Activated B cell treated with CpG ODN at 0.5 μM for 24 hours (primary cell): ENCODE measurements around the gene MTERF2. TPM values are rescaled to one million over a fixed set of nuclear protein-coding genes. Genes with fewer than 3 reads are reported as not detected.

Source experiments
- ATAC-seq: fragments of 200-7000 bp; cut with Tn5 transposase; one replicate; pipeline ENCODE4 v1.10.0; 2021; ENCODE audit warnings: low read depth, mild to moderate bottlenecking, moderate library complexity
- CTCF ChIA-PET: fragments of 350-600 bp; sonication (Branson Sonifier 250); formaldehyde crosslinking; loops from one replicate; lab custom pipeline; 2021; ENCODE audit warnings: antibody characterized with exemption; lab: Charles Lee
- POLR2A ChIA-PET: fragments of 350-600 bp; sonication (Branson Sonifier 250); formaldehyde crosslinking; loops from one replicate; lab custom pipeline; 2021; ENCODE audit warnings: antibody characterized with exemption; lab: Charles Lee
- DNase-seq: peaks from one replicate; pipeline ENCODE4 v3.0.0; 2022
- H3K27ac Mint-ChIP-seq: one replicate; pipeline ENCODE4 v1.8.0; 2020; ENCODE audit warnings: mixed read lengths
- H3K27me3 Mint-ChIP-seq: one replicate; pipeline ENCODE4 v1.8.0; 2021; ENCODE audit warnings: mixed read lengths
- H3K36me3 Mint-ChIP-seq: one replicate; pipeline ENCODE4 v1.8.0; 2021; ENCODE audit warnings: low read depth, mixed read lengths
- H3K4me1 Mint-ChIP-seq: one replicate; pipeline ENCODE4 v1.8.0; 2021; ENCODE audit warnings: mixed read lengths
- H3K4me3 Mint-ChIP-seq: one replicate; pipeline ENCODE4 v1.8.0; 2020; ENCODE audit warnings: mild to moderate bottlenecking, mixed read lengths
- H3K9me3 Mint-ChIP-seq: one replicate; pipeline ENCODE4 v1.8.0; 2020; ENCODE audit warnings: mixed read lengths
- intact Hi-C: fragments of 100-400 bp; cut with micrococcal nuclease; formaldehyde crosslinking; loops from one replicate; pipeline ENCODE4 v1.15.1; 2024
- total RNA-seq: library from RNA; stranded (reverse); gene quantifications from 2 replicates; pipeline ENCODE4 v1.2.3, GENCODE V29; 2022
- TF ChIP-seq, protein P1 (sequence below): fragments of 200-600 bp; IDR thresholded peaks from one replicate; pipeline ENCODE4 v1.8.0; 2022; ENCODE audit warnings: antibody characterized with exemption, mild to moderate bottlenecking

Gene MTERF2
- total RNA-seq = 8.3 and 9.4 TPM in 2 replicates

GRCh38 chr12:106986625-106987389, at the start of gene MTERF2:
Gene MTERF2, minus strand, starts transcription at chr12:106987146. Its CDS starts 8,432 bp downstream, at chr12:106978714.
- peak; percentile 99 for ATAC-seq
- DNase-seq = peak; percentile 61
- H3K27ac Mint-ChIP-seq = peak within 1 kb of the TSS; percentile 70
- peaks cover 5% of the 10 kb centered on the region for H3K9me3 Mint-ChIP-seq
- CTCF ChIA-PET = no interaction called here
- H3K4me1 Mint-ChIP-seq = peaks cover 39% of the 10 kb centered on the region
- peak within 1 kb of the TSS; percentile 95 for H3K4me3 Mint-ChIP-seq
- TF ChIP-seq, protein P1, sequence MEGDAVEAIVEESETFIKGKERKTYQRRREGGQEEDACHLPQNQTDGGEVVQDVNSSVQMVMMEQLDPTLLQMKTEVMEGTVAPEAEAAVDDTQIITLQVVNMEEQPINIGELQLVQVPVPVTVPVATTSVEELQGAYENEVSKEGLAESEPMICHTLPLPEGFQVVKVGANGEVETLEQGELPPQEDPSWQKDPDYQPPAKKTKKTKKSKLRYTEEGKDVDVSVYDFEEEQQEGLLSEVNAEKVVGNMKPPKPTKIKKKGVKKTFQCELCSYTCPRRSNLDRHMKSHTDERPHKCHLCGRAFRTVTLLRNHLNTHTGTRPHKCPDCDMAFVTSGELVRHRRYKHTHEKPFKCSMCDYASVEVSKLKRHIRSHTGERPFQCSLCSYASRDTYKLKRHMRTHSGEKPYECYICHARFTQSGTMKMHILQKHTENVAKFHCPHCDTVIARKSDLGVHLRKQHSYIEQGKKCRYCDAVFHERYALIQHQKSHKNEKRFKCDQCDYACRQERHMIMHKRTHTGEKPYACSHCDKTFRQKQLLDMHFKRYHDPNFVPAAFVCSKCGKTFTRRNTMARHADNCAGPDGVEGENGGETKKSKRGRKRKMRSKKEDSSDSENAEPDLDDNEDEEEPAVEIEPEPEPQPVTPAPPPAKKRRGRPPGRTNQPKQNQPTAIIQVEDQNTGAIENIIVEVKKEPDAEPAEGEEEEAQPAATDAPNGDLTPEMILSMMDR = no peak
- POLR2A ChIA-PET = interaction anchor here (0.8 to 2.1 kb wide), 3 partner anchors 9 to 629 kb away, joined by 3 to 9 read pairs (median 9); partner anchors contain the start of genes POLR3B and TMEM263
- no peaks in the 10 kb centered on the region for H3K27me3 Mint-ChIP-seq
- peaks cover 15% of the 10 kb centered on the region for H3K36me3 Mint-ChIP-seq
- intact Hi-C loops = loop anchor here (1.0 to 10.0 kb wide), 5 partner anchors 31 to 685 kb away; partner anchors contain the start of genes CRY1, RIC8B and TCP11L2

DNA sequence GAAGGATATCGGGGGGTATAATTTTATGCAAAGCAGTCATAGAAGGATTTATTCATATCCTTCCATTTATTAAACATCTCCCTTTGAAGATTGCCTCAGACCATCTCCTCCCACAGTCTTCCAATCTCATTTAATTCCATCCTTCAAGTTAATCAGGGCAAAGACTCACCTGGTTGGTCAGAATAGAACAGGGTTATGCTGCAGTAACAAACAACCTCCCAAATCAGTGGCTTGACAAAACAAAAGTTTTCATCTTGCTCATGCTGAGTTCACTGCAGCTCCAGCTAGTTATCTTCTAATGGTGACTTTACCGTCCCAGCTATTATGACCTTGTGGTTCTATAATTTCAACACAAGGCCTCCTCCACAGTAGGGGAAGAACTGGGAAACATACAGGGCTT, 48.8 kb upstream of the MTERF2 start:
- Mint-ChIP-seq H3K4me1 (no peaks in the 10 kb centered on the region), H3K27me3 (no peaks in the 10 kb centered on the region), H3K36me3 (no peaks in the 10 kb centered on the region), H3K27ac (no peak overlapping the region), H3K9me3 (peaks cover 2% of the 10 kb centered on the region), H3K4me3 (no peak overlapping the region)
- ChIA-PET CTCF (no interaction called here), POLR2A (no interaction called here)
- intact Hi-C loops = no loop called here
- ATAC-seq = no peak
- DNase-seq = no peak
- TF ChIP-seq, protein P1 = no peak

DNA sequence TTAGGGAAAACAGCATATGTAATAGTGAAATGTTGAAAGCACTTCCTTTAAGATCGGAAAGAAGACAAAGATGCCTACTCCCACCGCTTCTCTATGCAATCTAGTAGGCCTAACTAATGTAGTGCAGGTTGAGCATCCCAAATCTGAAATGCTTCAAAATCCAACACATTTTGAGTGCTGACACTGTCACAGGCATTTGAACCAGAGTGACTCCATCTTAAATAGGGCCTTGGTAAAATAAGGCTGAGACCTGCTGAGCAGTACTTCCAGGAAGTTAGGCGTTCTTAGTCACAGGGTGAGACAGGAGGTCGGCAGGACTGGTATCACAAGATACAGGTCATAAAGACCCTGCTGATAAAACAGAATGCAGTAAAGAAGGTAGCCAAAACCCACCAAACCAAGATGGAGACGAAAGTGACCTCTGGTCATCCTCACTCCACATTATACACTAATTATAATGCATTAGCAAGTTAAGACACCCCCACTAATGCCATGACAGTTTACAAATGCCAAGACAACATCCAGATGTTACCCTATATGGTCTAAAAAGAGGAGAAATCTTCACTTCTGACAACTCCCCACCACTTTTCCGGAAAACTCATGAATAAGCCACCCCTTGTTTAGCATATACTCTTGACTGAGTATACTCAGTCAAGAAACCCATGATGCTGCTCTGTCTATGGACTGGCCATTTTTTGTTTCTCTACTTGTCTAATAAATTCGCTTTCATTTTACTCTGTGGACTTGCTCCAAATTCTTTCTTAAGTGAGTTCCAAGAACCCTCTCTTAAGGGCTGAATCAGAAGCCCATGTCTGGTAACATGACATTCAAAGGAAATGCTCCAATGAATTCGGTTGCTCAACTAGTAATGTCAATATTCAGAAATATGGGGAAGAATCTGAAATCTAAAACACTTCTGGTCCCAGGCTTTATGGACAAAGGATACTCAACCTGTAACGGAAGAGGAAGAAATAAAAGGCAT, 47.1 kb upstream of the MTERF2 start:
- ChIA-PET CTCF (no interaction called here), POLR2A (no interaction called here)
- Mint-ChIP-seq H3K9me3 (no peaks in the 10 kb centered on the region), H3K4me3 (no peak overlapping the region), H3K27me3 (no peaks in the 10 kb centered on the region), H3K4me1 (no peaks in the 10 kb centered on the region), H3K36me3 (no peaks in the 10 kb centered on the region), H3K27ac (no peak overlapping the region)
- DNase-seq = no peak
- intact Hi-C loops = no loop called here
- TF ChIP-seq, protein P1 = no peak
- ATAC-seq = no peak

- Mint-ChIP-seq H3K4me1 (no peaks in the 10 kb centered on the region), H3K4me3 (no peak overlapping the region), H3K27me3 (no peaks in the 10 kb centered on the region), H3K36me3 (no peaks in the 10 kb centered on the region), H3K27ac (no peak overlapping the region), H3K9me3 (no peaks in the 10 kb centered on the region)
- ChIA-PET POLR2A (no interaction called here), CTCF (no interaction called here)
- DNase-seq (no peak), ATAC-seq (no peak)
- intact Hi-C loops = no loop called here
- TF ChIP-seq, protein P1 = no peak
Measured at GRCh38 chr12:107032266-107032665, 45.3 kb upstream of the MTERF2 start.

GRCh38 chr12:107031061-107031460, 44.1 kb upstream of the MTERF2 start:
- Mint-ChIP-seq H3K27me3 (no peaks in the 10 kb centered on the region), H3K4me3 (no peak overlapping the region), H3K4me1 (no peaks in the 10 kb centered on the region), H3K36me3 (no peaks in the 10 kb centered on the region), H3K27ac (no peak overlapping the region), H3K9me3 (no peaks in the 10 kb centered on the region)
- DNase-seq (no peak), ATAC-seq (no peak)
- intact Hi-C loops = no loop called here
- POLR2A ChIA-PET = no interaction called here
- TF ChIP-seq, protein P1 = no peak
- CTCF ChIA-PET = no interaction called here
